HUDEP-2 (cell line): Measurements from ENCODE around the gene GH1.
"Not testable (repeated sequence)": the region's sequence is repeated elsewhere in the genome, so short reads cannot be mapped to it uniquely, and the experiment has no call there.

Source experiments
- DNase-seq, 76 experiments: peaks; one replicate each; lab custom pipeline; 2025; ENCODE audit not compliant: unreplicated experiment in 76 of 76; lab: John Stamatoyannopoulos, UW

The GH1 gene

GRCh38 chr17:63918789-63919305 lies at the start of gene GH1:
Gene GH1 (minus strand): TSS chr17:63918839. CDS start chr17:63918776, 63 bp downstream.
- DNase-seq = not testable (repeated sequence)

GRCh38 chr17:63967953-63968352 lies 49.3 kb upstream of the GH1 start:
- no peak for DNase-seq

DNA sequence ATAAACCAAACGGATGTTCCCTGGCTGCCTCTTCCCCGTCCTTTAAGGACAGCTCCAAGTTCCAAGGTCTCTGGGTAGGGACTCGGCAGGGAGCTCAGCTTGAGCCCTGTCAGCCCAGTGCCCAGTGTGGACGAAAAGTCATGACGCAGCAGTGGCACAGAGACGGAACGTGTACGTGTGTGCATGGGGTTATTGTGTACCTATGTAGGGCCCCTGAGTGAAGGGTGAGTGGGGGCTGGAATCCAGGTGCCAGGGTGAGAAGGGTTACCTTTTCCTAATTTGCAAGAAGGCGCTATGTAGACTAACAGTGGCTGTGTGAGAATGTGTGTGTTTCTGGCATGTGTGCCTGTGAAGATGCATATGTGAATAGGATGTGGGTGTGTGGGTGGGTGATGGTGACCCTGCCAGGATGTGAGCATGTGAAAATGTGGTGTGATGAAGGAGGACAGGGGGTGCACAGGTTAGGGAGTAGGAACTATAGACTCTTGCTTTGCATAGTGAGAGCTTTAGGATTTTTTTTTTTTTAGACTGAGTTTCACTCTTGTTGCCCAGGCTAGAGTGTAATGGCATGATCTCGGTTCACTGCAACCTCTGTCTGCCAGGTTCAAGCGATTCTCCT lies 48.1 kb upstream of the GH1 start:
- no peak for DNase-seq

- no peak for DNase-seq
Observed at GRCh38 chr17:63963123-63963522, 44.5 kb upstream of the GH1 start.

GRCh38 chr17:63962298-63962744 lies 43.7 kb upstream of the GH1 start:
- no peak for DNase-seq

- peak in 67 of 76 experiments; percentile 14 to 86 (median 69) for DNase-seq
Observed at GRCh38 chr17:63961355-63962212, 42.9 kb upstream of the GH1 start.

DNA sequence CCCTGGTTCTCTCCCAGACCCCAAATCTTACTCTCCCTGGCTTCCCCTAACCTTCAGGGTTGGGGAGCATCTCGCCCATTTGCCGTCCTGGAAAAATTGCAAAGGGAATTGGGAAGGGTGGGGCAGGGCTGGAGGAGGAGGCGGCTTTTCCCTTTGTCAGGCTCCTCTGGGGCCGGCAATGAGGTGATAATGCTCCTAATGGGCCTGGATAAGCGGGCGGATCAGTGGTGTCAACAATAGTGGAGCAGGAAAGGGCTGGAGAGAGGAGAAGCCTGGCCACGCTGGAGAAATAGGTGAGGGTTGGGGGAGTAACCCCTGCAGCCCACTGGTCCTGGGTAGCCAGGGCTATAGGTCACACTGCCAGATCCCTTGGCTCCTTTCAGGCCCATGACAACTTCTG lies 41.8 kb upstream of the GH1 start:
- DNase-seq = no peak

DNA sequence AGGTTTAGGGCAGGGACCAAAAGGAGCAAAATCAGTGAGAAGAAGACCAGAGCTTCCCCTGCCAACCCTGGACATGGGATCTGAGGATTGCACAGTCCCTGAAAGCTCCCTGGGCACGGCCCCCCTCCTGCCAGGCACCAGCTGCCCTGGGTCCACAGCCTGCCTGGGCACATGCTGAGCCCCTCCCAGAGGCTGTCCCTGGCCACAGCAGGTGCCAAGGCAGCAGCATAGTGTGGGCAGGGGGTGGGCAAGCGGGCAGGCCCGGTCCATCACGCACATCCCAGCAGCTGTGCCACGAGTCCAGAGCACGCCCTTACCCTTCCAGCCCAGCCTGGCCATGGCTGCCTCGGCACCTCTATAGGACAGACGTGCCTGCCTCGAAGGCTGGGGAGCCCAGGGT lies 41.4 kb upstream of the GH1 start:
- DNase-seq = no peak

DNA sequence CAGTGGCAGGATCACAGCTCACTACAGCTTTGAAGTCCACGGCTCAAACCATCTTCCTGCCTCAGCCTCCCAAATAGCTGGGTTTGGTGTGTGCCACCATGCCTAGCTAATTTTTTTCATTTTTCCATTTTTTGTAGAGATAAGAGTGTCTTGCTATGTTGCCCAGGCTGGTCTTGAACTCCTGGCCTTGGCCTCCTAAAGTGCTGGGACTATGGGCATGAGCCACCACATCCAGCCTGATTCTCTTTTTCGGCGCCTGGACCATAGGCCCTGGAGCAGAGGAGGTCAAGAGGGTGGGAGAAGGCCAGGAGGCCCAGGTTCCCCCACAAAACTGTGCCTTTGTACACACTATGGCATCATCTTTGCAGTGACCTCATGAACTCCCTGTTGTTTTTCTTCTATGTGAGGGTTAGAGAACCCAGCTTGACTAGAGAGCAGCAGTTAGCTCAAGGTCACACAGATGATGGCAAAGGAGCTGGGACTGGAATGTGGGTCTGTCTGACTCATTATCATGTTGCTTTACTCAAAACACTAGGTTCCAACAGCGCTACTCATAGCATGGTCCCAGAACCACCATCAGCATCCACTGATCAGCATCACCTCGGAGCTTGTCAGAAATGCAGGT lies 37.8 kb upstream of the GH1 start:
- DNase-seq = no peak

DNA sequence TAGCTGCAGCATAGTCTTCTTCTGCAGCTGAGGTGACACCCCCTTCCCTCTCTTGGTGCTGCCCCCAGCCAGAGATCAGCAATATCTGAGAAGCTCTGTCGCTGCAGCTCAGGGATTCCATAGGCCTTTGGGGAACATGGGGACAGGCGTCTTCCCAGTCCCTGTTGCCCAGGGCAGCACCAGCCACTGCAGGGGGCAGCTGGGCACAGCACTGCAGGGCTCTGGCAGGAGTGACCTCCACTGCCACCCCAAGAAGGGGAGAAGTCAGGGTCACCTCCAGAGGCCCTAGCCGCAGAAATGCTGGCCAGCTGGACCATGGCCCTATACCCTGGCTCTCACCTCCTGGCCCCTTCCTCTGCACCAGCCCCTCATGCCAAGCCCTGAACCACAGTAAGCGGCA lies 37.2 kb upstream of the GH1 start:
- no peak for DNase-seq

DNA sequence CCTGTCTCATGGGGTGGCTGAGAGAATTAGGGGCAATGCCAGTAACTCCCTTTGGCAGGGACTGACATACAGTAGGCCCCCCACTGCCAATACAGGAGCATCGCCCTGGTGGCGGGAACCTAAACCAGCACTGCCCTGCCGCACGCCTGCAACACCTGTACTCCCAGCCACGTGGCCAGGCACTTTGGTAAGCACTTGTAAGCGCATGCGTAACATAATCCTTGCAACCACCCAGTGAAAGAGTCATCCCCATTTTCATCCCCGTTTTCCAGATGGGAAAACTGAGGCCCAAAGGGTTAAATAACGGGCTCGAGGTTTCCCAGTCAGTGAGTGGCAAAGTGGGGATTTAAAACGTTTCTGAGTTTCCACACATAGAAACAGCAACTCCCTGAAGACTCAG lies 36.6 kb upstream of the GH1 start:
- no peak for DNase-seq

DNA sequence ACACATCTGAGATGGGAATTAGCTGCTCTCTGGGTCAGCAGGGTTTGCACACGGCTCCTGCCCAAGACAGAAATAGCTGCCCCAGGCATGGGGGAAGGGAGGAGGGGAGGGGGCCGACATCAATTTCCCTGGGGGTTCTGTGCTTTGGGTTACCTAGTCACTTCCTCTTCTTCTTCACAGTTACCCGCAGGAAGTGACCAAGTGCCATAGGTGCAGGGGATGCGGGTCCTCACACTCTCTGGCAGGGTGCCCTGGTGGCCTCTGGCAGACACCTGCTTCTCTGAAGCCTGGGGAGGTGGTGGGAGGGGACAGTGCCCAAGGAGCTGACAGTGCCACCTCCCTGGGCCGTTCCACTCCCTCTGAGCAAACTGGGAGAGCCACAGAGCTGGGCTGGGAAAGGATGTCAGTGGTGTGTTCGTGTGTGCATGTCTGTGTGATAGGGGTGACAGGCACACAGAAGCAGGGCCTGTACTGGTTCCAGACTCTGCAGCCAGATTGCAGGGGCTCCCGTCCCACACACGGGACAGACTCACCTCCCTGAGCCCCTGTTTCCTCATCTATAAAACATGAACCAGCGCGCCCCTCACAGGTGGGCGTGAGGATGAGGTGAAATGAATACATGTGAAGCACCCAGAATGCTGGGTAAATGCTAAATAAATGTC lies 35.9 kb upstream of the GH1 start:
- no peak for DNase-seq

- DNase-seq = peak in 3 of 76 experiments; percentile 2 to 5 (median 5)
Observed at GRCh38 chr17:63950940-63951907, 32.6 kb upstream of the GH1 start.

DNA sequence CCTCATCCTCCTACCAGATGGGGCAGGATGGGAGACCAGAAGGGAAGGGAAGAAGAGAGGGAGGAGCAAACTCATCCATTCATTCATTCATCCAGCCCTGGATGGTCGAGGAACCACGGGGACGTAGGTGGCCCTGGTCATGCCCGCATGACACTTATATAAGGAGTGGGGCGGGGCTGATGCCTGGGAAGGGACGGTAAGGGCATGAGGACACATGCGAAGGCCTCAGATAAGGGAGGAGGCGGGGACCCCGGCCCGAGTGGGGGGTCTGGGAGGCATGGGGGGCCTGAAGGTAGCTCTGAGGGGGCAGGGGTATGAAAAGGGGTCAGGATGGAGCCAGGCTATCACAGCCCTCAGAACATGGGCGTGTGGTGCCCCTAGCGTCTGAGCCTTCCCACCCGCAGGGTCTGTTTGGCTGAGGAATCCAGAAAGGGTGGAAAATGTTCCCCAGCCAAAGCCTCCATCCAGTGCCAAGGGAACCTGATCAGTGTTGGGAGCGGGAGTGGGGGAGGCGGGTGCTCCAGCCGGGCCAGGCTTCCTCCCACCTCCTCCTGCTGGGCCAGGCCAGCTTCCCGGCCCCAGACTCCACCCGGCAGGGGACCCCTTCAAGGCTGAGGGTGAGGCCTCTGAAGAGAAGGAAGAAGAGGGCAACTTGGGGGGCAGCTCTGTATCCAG lies 31.1 kb upstream of the GH1 start:
- DNase-seq = no peak

GRCh38 chr17:63948521-63948920 lies 29.9 kb upstream of the GH1 start:
- DNase-seq = no peak

DNA sequence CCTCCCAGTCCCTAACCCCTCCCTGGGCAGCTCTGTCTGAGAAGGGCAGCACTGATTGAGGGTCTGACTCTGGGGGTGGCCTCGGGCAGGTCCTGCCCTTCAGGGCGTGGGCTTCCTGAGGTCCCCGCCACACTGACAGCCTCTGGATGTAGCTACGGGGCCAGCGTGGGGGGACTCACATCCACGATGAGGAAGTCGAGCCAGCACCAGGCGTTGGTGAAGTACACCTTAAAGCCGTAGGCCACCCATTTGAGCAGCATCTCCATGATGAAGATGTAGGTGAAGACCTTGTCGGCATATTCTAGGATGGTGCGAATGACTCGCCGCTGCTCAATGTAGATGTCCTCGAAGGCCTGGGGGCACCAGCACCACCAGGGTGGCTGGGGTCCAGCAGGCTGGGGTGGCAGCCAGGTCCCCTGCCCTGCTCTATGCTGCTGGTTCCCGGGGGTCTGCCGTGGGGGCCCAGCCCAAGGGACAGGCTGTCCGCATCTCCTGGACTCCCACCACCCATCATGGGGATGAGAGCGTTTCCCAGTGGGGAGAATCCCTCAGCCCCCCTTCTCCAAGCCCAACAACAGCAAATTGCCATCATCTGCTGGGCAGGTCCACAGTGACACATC lies 29.2 kb upstream of the GH1 start:
- no peak for DNase-seq

GRCh38 chr17:63946440-63947363 lies 28.1 kb upstream of the GH1 start:
- DNase-seq = peak in 30 of 76 experiments; percentile 3 to 62 (median 20)
